Mononuclear cell (primary cell): Measurements from ENCODE around the gene AP4S1. TPM values are rescaled to one million over a fixed set of nuclear protein-coding genes. Genes with fewer than 3 reads are reported as not detected.
"Not testable (repeated sequence)": the region's sequence is repeated elsewhere in the genome, so short reads cannot be mapped to it uniquely, and the experiment has no call there.

Source experiments
- H3K27me3 ChIP-seq: 2 replicates; pipeline ENCODE4 v1.6.0; 2011; ENCODE audit warnings: low read length, control low read depth; ENCODE audit not compliant: insufficient read depth
- H3K4me1 ChIP-seq: 2 replicates; pipeline ENCODE4 v1.5.1; 2011; ENCODE audit warnings: mild to moderate bottlenecking, low read length, control low read depth; ENCODE audit not compliant: insufficient read depth
- H3K4me3 ChIP-seq: 2 replicates; pipeline ENCODE4 v1.5.1; 2011; ENCODE audit warnings: mild to moderate bottlenecking, low read length, moderate library complexity
- H3K9me3 ChIP-seq: 2 replicates; pipeline ENCODE4 v1.5.1; 2011; ENCODE audit warnings: low read depth, mild to moderate bottlenecking, control low read depth, low read length
- total RNA-seq: library from RNA; depleted of rRNA; stranded (reverse); fragments of >200 nt; gene quantifications from one replicate; pipeline ENCODE4 v1.2.3, GENCODE V29; 2012

AP4S1 gene
- total RNA-seq, 1 donor = 13.0 TPM

GRCh38 chr14:31047503-31047902 is 22.1 kb downstream of the AP4S1 start:
- no peaks in the 10 kb centered on the region for H3K4me1 ChIP-seq

DNA sequence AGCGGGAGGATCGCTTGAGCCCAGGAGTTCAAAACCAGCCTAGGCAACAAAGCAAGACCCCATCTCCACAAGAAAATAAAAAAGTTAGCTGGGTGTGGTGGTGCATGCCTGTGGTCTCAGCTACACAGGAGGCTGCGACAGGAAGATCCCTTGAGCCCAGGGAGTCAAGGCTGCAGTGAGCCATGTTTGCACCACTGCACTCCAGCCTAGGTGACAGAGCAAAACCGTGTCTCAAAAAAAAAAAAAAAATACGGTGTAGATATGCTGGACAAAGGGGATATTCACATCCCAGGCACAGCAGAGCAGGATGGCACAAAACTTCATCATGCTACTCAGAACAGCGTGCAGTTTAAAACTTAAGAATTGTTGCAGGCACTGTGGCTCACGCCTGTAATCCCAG is 25.6 kb downstream of the AP4S1 start:
- Histone ChIP-seq H3K4me1 (no peaks in the 10 kb centered on the region), H3K4me3 (no peak overlapping the region), H3K9me3 (no peaks in the 10 kb centered on the region), H3K27me3 (no peaks in the 10 kb centered on the region)

More at GRCh38 chr14:31047503-31047902, 22.1 kb downstream of the AP4S1 start:
- Histone ChIP-seq H3K27me3 (no peaks in the 10 kb centered on the region), H3K9me3 (no peaks in the 10 kb centered on the region), H3K4me3 (no peak overlapping the region)

- no peak overlapping the region for H3K4me3 ChIP-seq
- H3K27me3 ChIP-seq = no peaks in the 10 kb centered on the region
- no peaks in the 10 kb centered on the region for H3K9me3 ChIP-seq
- no peaks in the 10 kb centered on the region for H3K4me1 ChIP-seq
Observed at GRCh38 chr14:31051511-31051910, 26.1 kb downstream of the AP4S1 start.

GRCh38 chr14:31052905-31053586 is 27.6 kb downstream of the AP4S1 start:
- H3K9me3 ChIP-seq, H3K4me1 ChIP-seq, H3K4me3 ChIP-seq, H3K27me3 ChIP-seq: not testable (repeated sequence)

DNA sequence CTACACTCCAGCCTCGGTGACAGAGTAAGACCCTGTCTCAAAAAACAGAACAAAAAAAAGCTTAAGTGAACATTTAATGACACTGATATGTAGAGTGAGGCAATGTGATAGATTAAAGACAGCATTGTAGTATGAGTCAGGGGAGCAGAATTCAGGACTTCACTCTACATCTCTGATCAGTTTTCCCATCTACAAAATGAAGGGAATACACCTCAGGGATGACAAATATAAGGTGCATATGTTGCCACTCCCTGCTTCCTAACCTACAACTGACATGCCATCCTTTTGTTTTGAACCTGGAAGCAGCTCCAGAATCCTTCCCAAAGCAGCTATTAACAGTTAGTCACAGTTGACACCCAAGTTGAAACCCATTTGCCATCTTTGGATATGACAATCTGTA is 31.6 kb downstream of the AP4S1 start:
- H3K4me3 ChIP-seq = no peak overlapping the region
- no peaks in the 10 kb centered on the region for H3K4me1 ChIP-seq
- H3K27me3 ChIP-seq = no peaks in the 10 kb centered on the region
- no peaks in the 10 kb centered on the region for H3K9me3 ChIP-seq

- no peak overlapping the region for H3K4me3 ChIP-seq
- no peaks in the 10 kb centered on the region for H3K9me3 ChIP-seq
- no peaks in the 10 kb centered on the region for H3K27me3 ChIP-seq
- H3K4me1 ChIP-seq = no peaks in the 10 kb centered on the region
Observed at GRCh38 chr14:31057701-31058364, 32.4 kb downstream of the AP4S1 start.

- H3K9me3 ChIP-seq = no peaks in the 10 kb centered on the region
- no peak overlapping the region for H3K4me3 ChIP-seq
- no peaks in the 10 kb centered on the region for H3K4me1 ChIP-seq
- no peaks in the 10 kb centered on the region for H3K27me3 ChIP-seq
Observed at GRCh38 chr14:31059152-31059924, 33.9 kb downstream of the AP4S1 start.

DNA sequence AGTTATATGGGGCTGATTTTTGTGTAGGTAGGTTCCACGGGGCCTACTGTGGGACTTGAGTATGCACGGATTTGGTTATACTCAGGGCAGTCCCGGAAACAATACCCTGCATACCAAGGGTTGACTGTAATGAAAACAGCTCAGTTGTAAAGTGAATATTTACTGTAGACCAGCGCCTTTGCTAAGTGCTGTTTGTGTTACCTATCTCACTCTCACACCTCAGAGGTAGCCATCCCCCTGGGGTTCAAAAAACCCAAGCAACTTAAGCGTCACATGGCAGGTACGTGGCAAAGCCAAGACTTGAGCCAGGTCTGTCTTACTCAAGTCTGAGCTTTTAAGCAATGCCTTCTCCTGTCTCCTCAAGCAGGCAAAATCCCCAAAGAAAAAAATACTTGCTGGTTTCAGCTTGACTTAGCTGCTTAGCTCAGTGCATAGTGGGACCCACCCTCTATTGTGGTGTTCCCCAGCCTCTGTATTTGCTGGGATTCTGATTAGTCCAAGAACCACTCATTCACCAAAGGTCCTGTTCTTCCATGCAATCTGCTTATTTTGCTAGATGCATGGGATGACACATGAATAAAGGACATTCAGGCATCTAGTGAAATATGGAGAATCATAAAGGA is 34.9 kb downstream of the AP4S1 start:
- no peaks in the 10 kb centered on the region for H3K27me3 ChIP-seq
- no peak overlapping the region for H3K4me3 ChIP-seq
- H3K4me1 ChIP-seq = no peaks in the 10 kb centered on the region
- no peaks in the 10 kb centered on the region for H3K9me3 ChIP-seq

DNA sequence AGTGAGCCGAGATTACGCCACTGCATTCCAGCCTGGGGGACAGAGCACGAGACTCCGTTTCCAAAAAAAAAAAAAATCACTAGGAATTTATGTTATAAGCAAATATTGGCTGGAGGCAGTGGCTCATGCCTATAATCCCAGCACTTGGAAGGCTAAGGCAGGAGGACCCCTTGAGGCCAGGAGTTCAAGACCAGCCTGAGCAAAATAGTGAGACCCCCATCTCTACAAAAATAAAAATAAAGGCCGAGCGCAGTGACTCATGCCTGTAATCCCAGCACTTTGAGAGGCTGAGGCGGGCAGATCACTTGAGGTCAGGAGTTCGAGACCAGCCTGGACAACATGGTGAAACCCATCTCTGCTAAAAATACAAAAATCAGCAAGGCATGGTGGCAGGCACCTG is 37.5 kb downstream of the AP4S1 start:
- not testable (repeated sequence) for H3K27me3 ChIP-seq, H3K9me3 ChIP-seq, H3K4me1 ChIP-seq, H3K4me3 ChIP-seq

- Histone ChIP-seq H3K4me3 (no peak overlapping the region), H3K27me3 (no peaks in the 10 kb centered on the region)
Observed at GRCh38 chr14:31068235-31068634, 42.8 kb downstream of the AP4S1 start.

GRCh38 chr14:31069343-31069742 is 43.9 kb downstream of the AP4S1 start:
- Histone ChIP-seq H3K9me3 (no peaks in the 10 kb centered on the region), H3K27me3 (no peaks in the 10 kb centered on the region), H3K4me1 (peaks cover 6% of the 10 kb centered on the region), H3K4me3 (no peak overlapping the region)

More at GRCh38 chr14:31068235-31068634, 42.8 kb downstream of the AP4S1 start:
- H3K9me3 ChIP-seq = no peaks in the 10 kb centered on the region
- H3K4me1 ChIP-seq = peaks cover 6% of the 10 kb centered on the region

- Histone ChIP-seq H3K4me3 (no peak overlapping the region), H3K9me3 (no peaks in the 10 kb centered on the region), H3K4me1 (peaks cover 6% of the 10 kb centered on the region), H3K27me3 (no peaks in the 10 kb centered on the region)
Observed at GRCh38 chr14:31070431-31070830, 45.0 kb downstream of the AP4S1 start.

DNA sequence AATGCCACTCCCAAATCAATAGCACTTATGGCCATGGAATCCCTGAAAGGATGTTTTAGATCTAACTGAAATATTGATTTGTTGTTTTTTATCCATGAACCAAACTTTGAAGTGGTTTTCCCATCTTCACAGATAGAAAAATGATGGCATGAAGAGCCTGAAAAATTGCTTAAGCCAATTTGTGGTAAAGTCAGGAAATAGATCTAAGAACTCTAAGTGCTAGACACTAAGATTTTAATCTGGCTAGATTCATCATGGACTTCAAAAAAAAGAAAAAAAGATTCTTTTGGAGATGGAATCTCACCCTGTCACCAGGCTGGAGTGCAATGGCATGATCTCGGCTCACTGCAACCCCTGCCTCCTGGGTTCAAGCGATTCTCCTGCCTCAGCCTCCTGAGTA is 45.7 kb downstream of the AP4S1 start:
- H3K4me1 ChIP-seq = peaks cover 6% of the 10 kb centered on the region
- H3K4me3 ChIP-seq = no peak overlapping the region

GRCh38 chr14:31075144-31075543 is 49.7 kb downstream of the AP4S1 start:
- H3K4me3 ChIP-seq = no peak overlapping the region
- H3K27me3 ChIP-seq = no peaks in the 10 kb centered on the region
- H3K4me1 ChIP-seq = no peaks in the 10 kb centered on the region
- H3K9me3 ChIP-seq = no peaks in the 10 kb centered on the region

More for the DNA sequence above, 45.7 kb downstream of the AP4S1 start:
- H3K9me3 ChIP-seq = no peaks in the 10 kb centered on the region
- H3K27me3 ChIP-seq = no peaks in the 10 kb centered on the region

- H3K27me3 ChIP-seq = no peaks in the 10 kb centered on the region
- H3K4me1 ChIP-seq = no peaks in the 10 kb centered on the region
- H3K9me3 ChIP-seq = no peaks in the 10 kb centered on the region
- H3K4me3 ChIP-seq = no peak overlapping the region
Observed at GRCh38 chr14:31078766-31079165, 53.3 kb downstream of the AP4S1 start.
